GM18858 (cell line): ENCODE data around the gene CHADL.
"Not testable (repeated sequence)": the region's sequence is repeated elsewhere in the genome, so short reads cannot be mapped to it uniquely, and the experiment has no call there.

Experiments
- ATAC-seq: cut with Tn5 transposase; IDR thresholded peaks from one replicate; pipeline ENCODE4 v1.9.1; 2021; ENCODE audit not compliant: unreplicated experiment

The CHADL gene

GRCh38 chr22:41184679-41185078, 56.1 kb downstream of the CHADL start:
- no peak for ATAC-seq

- ATAC-seq, result no peak
Observed at GRCh38 chr22:41181349-41182241, 59.1 kb downstream of the CHADL start.

DNA sequence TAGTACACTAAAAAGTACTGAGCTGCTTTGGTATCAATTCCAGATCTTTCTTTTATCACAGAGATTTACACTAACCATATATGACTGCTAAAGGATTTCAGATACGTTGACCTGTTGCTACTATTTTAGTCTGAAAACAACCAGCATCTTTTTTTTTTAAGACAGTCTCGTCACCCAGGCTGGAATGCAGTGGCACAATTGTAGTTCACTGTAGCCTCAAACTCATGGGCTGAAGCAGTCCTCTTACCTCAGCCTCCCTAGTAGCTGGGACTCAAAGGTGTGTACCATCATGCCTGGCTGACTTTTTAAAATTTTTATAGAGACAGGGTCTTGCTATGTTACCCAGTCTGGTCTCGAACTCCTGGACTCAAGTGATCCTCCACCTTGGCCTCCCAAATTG, 59.8 kb downstream of the CHADL start:
- no peak for ATAC-seq

- not testable (repeated sequence) for ATAC-seq
Observed at GRCh38 chr22:41180362-41180761, 60.4 kb downstream of the CHADL start.
